MM.1S (cell line): ENCODE measurements around the gene CACNB4.

Source experiments
- DNase-seq: peaks from one replicate; pipeline ENCODE4 v3.0.0-alpha.2; 2015
- H2AFZ ChIP-seq: fragments of 300-600 bp; sonication (generic); 2 replicates; pipeline ENCODE4 v1.6.0; 2016; ENCODE audit warnings: antibody characterized with exemption, low read length
- H3F3A ChIP-seq: fragments of 300-600 bp; sonication (generic); 2 replicates; pipeline ENCODE4 v1.6.1; 2016; ENCODE audit warnings: mild to moderate bottlenecking, antibody characterized with exemption, low read length, moderate library complexity, mixed read lengths; ENCODE audit not compliant: insufficient read depth
- H3K27ac ChIP-seq: fragments of 300-600 bp; sonication (generic); 2 replicates; pipeline ENCODE4 v1.5.1; 2016; ENCODE audit warnings: mild to moderate bottlenecking, low read length
- H3K27me3 ChIP-seq: fragments of 300-600 bp; sonication (generic); replicated peaks from 2 replicates; pipeline ENCODE4 v1.6.0; 2016; ENCODE audit warnings: low read length; ENCODE audit not compliant: insufficient read depth
- H3K36me3 ChIP-seq: fragments of 300-600 bp; sonication (generic); replicated peaks from 2 replicates; pipeline ENCODE4 v1.6.1; 2016; ENCODE audit warnings: mild to moderate bottlenecking, low read length, mixed read lengths; ENCODE audit not compliant: insufficient read depth
- H3K4me1 ChIP-seq: fragments of 300-600 bp; sonication (generic); 2 replicates; pipeline ENCODE4 v1.6.1; 2016; ENCODE audit warnings: low read length, mixed read lengths
- H3K4me2 ChIP-seq: fragments of 300-600 bp; sonication (generic); 2 replicates; pipeline ENCODE4 v1.6.0; 2016; ENCODE audit warnings: low read depth, low read length
- H3K4me3 ChIP-seq: fragments of 300-600 bp; sonication (generic); 2 replicates; pipeline ENCODE4 v1.5.1; 2016; ENCODE audit warnings: low read length, mixed read lengths
- H3K79me2 ChIP-seq: fragments of 300-600 bp; sonication (generic); 2 replicates; pipeline ENCODE4 v1.6.1; 2016; ENCODE audit warnings: mixed run types, low read length, mixed read lengths
- H3K9ac ChIP-seq: fragments of 300-600 bp; sonication (generic); 2 replicates; pipeline ENCODE4 v1.6.1; 2016; ENCODE audit warnings: low read length, mixed read lengths
- H3K9me2 ChIP-seq: fragments of 300-600 bp; sonication (generic); replicated peaks from 2 replicates; pipeline ENCODE4 v1.6.1; 2016; ENCODE audit warnings: mild to moderate bottlenecking, low read length, mixed read lengths; ENCODE audit not compliant: insufficient read depth
- H3K9me3 ChIP-seq: fragments of 300-600 bp; sonication (generic); replicated peaks from 2 replicates; pipeline ENCODE4 v1.6.1; 2016; ENCODE audit warnings: mild to moderate bottlenecking, low read length, mixed read lengths; ENCODE audit not compliant: insufficient read depth
- H4K20me1 ChIP-seq: fragments of 300-600 bp; sonication (generic); 2 replicates; pipeline ENCODE4 v1.6.1; 2016; ENCODE audit warnings: mild to moderate bottlenecking, low read length, moderate library complexity, mixed read lengths; ENCODE audit not compliant: insufficient read depth
- EZH2 ChIP-seq: fragments of 300-600 bp; sonication (generic); optimal IDR thresholded peaks from 2 replicates; pipeline ENCODE3; 2017; ENCODE audit warnings: low read depth, mild to moderate bottlenecking, antibody characterized with exemption, low read length, mixed read lengths
- EZH2phosphoT487 ChIP-seq: fragments of 300-600 bp; sonication (generic); IDR thresholded peaks from 2 replicates; pipeline ENCODE4 v1.6.1; 2018; ENCODE audit warnings: antibody characterized with exemption, low read length
- TF ChIP-seq, protein P1 (sequence below): fragments of 300-600 bp; sonication (generic); IDR thresholded peaks from 2 replicates; pipeline ENCODE4 v1.5.1; 2016; ENCODE audit warnings: antibody characterized with exemption, low read length, mixed read lengths

The CACNB4 gene

DNA sequence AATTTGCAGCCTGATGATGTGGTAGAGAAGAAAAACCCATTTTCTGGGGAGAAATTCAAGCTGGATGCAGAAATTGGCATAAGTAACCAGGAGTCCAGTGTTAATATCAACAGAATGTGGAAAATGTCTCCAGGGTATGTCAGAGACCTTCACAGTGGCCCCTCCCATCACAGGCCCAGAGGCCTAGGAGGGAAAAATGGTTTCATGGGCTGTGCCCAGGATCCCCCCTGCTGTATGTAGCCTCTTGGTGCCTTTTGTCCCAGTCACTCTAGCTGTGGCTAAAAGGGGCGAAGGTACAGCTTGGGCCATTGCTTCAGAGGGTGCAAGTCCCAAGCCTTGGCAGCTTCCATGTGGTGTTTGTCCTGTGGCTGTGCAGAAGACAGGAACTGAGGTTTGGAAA, 40.2 kb downstream of the CACNB4 start:
- no peaks in the 10 kb centered on the region for H3K27me3 ChIP-seq
- no peaks in the 10 kb centered on the region for H3K36me3 ChIP-seq
- no peaks in the 10 kb centered on the region for H4K20me1 ChIP-seq
- DNase-seq: no peak
- no peaks in the 10 kb centered on the region for H3K9me3 ChIP-seq
- H2AFZ ChIP-seq: no peak overlapping the region
- H3K4me2 ChIP-seq: no peak overlapping the region
- H3K79me2 ChIP-seq: no peaks in the 10 kb centered on the region
- no peak overlapping the region for H3K4me3 ChIP-seq
- TF ChIP-seq EZH2 (no peak), EZH2phosphoT487 (no peak)
- TF ChIP-seq, protein P1, sequence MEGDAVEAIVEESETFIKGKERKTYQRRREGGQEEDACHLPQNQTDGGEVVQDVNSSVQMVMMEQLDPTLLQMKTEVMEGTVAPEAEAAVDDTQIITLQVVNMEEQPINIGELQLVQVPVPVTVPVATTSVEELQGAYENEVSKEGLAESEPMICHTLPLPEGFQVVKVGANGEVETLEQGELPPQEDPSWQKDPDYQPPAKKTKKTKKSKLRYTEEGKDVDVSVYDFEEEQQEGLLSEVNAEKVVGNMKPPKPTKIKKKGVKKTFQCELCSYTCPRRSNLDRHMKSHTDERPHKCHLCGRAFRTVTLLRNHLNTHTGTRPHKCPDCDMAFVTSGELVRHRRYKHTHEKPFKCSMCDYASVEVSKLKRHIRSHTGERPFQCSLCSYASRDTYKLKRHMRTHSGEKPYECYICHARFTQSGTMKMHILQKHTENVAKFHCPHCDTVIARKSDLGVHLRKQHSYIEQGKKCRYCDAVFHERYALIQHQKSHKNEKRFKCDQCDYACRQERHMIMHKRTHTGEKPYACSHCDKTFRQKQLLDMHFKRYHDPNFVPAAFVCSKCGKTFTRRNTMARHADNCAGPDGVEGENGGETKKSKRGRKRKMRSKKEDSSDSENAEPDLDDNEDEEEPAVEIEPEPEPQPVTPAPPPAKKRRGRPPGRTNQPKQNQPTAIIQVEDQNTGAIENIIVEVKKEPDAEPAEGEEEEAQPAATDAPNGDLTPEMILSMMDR: no peak
- H3K27ac ChIP-seq: no peak overlapping the region
- no peaks in the 10 kb centered on the region for H3F3A ChIP-seq
- no peaks in the 10 kb centered on the region for H3K4me1 ChIP-seq
- H3K9me2 ChIP-seq: no peaks in the 10 kb centered on the region
- H3K9ac ChIP-seq: no peak overlapping the region

DNA sequence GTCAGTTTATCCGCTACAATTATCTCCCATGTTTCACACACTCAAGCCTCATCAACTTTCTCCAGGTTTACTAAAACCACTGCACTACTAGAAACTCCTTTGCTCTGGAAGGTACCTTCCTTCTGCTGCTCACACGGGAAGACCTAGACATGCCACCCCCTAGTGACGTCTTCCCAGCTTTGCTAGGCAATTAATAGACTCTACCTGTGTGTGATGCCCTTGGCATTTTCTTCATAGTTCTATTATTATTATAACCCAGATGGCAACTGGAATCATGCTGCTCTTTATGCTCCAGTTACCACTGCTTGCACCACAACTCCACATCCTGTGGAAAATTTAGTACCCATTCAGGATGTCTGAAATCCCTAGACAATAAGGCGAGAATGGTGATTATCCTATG, 42.4 kb downstream of the CACNB4 start:
- H3K79me2 ChIP-seq: no peaks in the 10 kb centered on the region
- no peak overlapping the region for H3K9ac ChIP-seq
- H3K9me2 ChIP-seq: no peaks in the 10 kb centered on the region
- H3K9me3 ChIP-seq: no peaks in the 10 kb centered on the region
- no peak for DNase-seq
- no peaks in the 10 kb centered on the region for H4K20me1 ChIP-seq
- H3K4me3 ChIP-seq: no peak overlapping the region
- H3K36me3 ChIP-seq: no peaks in the 10 kb centered on the region
- H3F3A ChIP-seq: no peaks in the 10 kb centered on the region
- H3K4me1 ChIP-seq: no peaks in the 10 kb centered on the region
- no peak overlapping the region for H2AFZ ChIP-seq
- no peak for TF ChIP-seq EZH2phosphoT487
- TF ChIP-seq EZH2: no peak
- TF ChIP-seq, protein P1: no peak
- H3K27ac ChIP-seq: no peak overlapping the region
- H3K4me2 ChIP-seq: no peak overlapping the region
- no peaks in the 10 kb centered on the region for H3K27me3 ChIP-seq

DNA sequence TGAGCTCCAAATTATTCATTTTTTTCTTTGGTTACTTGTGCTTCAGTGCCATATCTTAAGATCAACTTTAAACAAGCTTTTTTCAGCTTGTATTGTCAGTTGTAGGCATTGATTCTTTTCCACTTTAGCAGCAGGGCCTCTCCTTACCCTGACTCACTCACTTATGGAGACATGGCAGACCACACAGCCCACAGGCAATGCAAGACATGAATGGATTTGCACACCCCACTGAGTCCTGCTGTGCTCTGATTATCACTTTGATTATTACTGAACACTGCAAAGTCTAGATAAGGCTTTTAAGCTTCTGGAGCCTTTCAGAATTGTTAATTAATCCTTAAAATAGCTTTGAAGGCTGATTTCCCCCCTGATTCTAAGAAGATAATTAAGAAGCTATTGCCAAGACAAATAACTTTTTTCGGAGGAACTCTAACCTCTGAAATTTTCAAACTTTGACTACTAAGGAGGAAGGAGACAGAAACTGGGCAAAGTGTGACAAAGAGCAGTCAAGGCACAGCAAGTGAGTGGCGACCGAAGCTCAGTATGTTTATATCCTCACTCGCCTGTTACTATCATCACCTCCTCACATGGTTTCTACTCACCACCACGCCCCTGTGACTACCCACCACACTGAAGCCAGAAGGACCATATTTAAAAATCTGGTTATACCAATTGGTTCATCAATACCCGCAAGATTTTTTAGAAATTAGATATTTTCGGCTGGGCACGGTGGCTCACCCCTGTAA, 43.3 kb downstream of the CACNB4 start:
- Histone ChIP-seq H3F3A (no peaks in the 10 kb centered on the region), H3K4me1 (no peaks in the 10 kb centered on the region), H3K9me2 (no peaks in the 10 kb centered on the region), H3K9ac (no peak overlapping the region), H4K20me1 (no peaks in the 10 kb centered on the region), H3K4me2 (no peak overlapping the region), H3K27ac (no peak overlapping the region), H3K79me2 (no peaks in the 10 kb centered on the region), H3K4me3 (no peak overlapping the region), H2AFZ (no peak overlapping the region), H3K9me3 (no peaks in the 10 kb centered on the region), H3K36me3 (no peaks in the 10 kb centered on the region), H3K27me3 (no peaks in the 10 kb centered on the region)
- TF ChIP-seq EZH2phosphoT487 (no peak), EZH2 (no peak)
- TF ChIP-seq, protein P1: no peak
- DNase-seq: no peak
